Panc1 (cell line): ENCODE measurements around the gene IGSF9. TPM values are rescaled to one million over a fixed set of nuclear protein-coding genes. Genes with fewer than 3 reads are reported as not detected.

Experiments used
- ATAC-seq: fragments of 200-7000 bp; cut with Tn5 transposase; 2 replicates; pipeline ENCODE4 v1.9.1; 2020; ENCODE audit warnings: mild to moderate bottlenecking, moderate library complexity
- BruUV-seq: library from RNA; stranded (reverse); fragments of 400-500 nt; replicated peaks from 2 replicates; lab custom pipeline; 2021; lab: Mats Ljungman, UMichigan
- CTCF ChIA-PET: fragments of 300-600 bp; sonication (Branson Sonifier 250); formaldehyde crosslinking; loops from one replicate; lab custom pipeline; 2022; ENCODE audit warnings: antibody characterized with exemption; lab: Charles Lee
- POLR2A ChIA-PET: fragments of 300-600 bp; sonication (Branson Sonifier 250); formaldehyde crosslinking; loops from one replicate; lab custom pipeline; 2022; ENCODE audit warnings: antibody characterized with exemption; lab: Charles Lee
- DNase-seq: peaks from one replicate; pipeline ENCODE4 v3.0.0-alpha.2; 2010; ENCODE audit warnings: low read depth, low spot score
- H3K27ac ChIP-seq: 2 replicates; pipeline ENCODE4 v1.5.1; 2011; ENCODE audit warnings: mild to moderate bottlenecking, low read length, inconsistent platforms
- H3K27me3 ChIP-seq: fragments of 200-500 bp; sonication (Bioruptor generic); 2 replicates; pipeline ENCODE4 v1.6.0; 2014; ENCODE audit warnings: low read length, inconsistent platforms; ENCODE audit not compliant: control insufficient read depth, insufficient read depth
- H3K36me3 ChIP-seq: fragments of 200-500 bp; sonication (Bioruptor generic); 2 replicates; pipeline ENCODE4 v1.5.1; 2014; ENCODE audit warnings: inconsistent platforms, mild to moderate bottlenecking, low read length, moderate library complexity; ENCODE audit not compliant: control insufficient read depth, insufficient read depth
- H3K4me1 ChIP-seq: 2 replicates; pipeline ENCODE4 v1.5.1; 2011; ENCODE audit warnings: inconsistent platforms, mild to moderate bottlenecking, low read length, moderate library complexity; ENCODE audit not compliant: control insufficient read depth, insufficient read depth
- H3K4me3 ChIP-seq, 2 experiments: 2 replicates each; pipeline ENCODE4 v1.5.1; 2011 to 2012; ENCODE audit warnings: low read depth in 2 of 2, low read length in 2 of 2, mild to moderate bottlenecking in 2 of 2, inconsistent platforms in 1 of 2, moderate library complexity in 1 of 2
- H3K9me3 ChIP-seq: fragments of 200-500 bp; sonication (Bioruptor generic); 2 replicates; pipeline ENCODE4 v1.5.1; 2014; ENCODE audit warnings: low read depth, mild to moderate bottlenecking, inconsistent platforms, low read length, moderate library complexity; ENCODE audit not compliant: control insufficient read depth, insufficient read depth
- CTCF ChIP-seq: fragments of 450-650 bp; IDR thresholded peaks from 2 replicates; pipeline ENCODE4 v1.5.1; 2017; ENCODE audit warnings: mild to moderate bottlenecking
- POLR2AphosphoS5 ChIP-seq: IDR thresholded peaks from 2 replicates; pipeline ENCODE4 v1.6.1; 2012; ENCODE audit warnings: mild to moderate bottlenecking, low read depth, low read length, moderate library complexity
- SIN3A ChIP-seq: IDR thresholded peaks from 2 replicates; pipeline ENCODE4 v1.6.1; 2012; ENCODE audit warnings: low read depth, mild to moderate bottlenecking, low read length, moderate library complexity, borderline replicate concordance; ENCODE audit not compliant: insufficient read depth
- TCF7L2 ChIP-seq: IDR thresholded peaks from 2 replicates; pipeline ENCODE4 v1.6.1; 2011; ENCODE audit warnings: mild to moderate bottlenecking, low read depth, low read length, inconsistent platforms
- in situ Hi-C: cut with HindIII; loops from 2 replicates; pipeline ENCODE4 v1.10.0; 2016; ENCODE audit warnings: low sequenced_read_pairs, low pct_unique_long_range_greater_than_20kb
- intact Hi-C: fragments of 100-400 bp; cut with micrococcal nuclease; formaldehyde crosslinking; loops from one replicate; pipeline ENCODE4 v1.10.0; 2022; ENCODE audit not compliant: unreplicated experiment
- total RNA-seq: library from RNA; stranded (reverse); gene quantifications from one replicate; pipeline ENCODE4 v1.2.1, GENCODE V29; 2021; ENCODE audit not compliant: unreplicated experiment
- TF ChIP-seq, protein P1 (sequence below), 2 experiments: IDR thresholded peaks; 2 replicates each; pipeline ENCODE4 v1.6.1; 2011 to 2012; ENCODE audit warnings: low read depth in 2 of 2, control low read depth in 1 of 2, low read length in 1 of 2, mild to moderate bottlenecking in 1 of 2, moderate library complexity in 1 of 2; ENCODE audit not compliant: insufficient read depth in 1 of 2

Gene IGSF9
- total RNA-seq, 1 experiment from 2014 or later, result 0.51 TPM

GRCh38 chr1:159965263-159965662 lies 19.9 kb upstream of the IGSF9 start:
- H3K4me3 ChIP-seq, result no peak overlapping the region
- ChIA-PET POLR2A (interaction anchor here (0.5 kb wide), 1 partner anchor 241 kb away, joined by 8 read pairs; no protein-coding TSS in a partner anchor), CTCF (interaction anchor here (0.9 to 1.8 kb wide), 2 partner anchors 35 to 43 kb away, joined by 3 to 4 read pairs; no protein-coding TSS in a partner anchor)
- BruUV-seq, result no TSS peak
- H3K4me1 ChIP-seq, result no peaks in the 10 kb centered on the region
- TF ChIP-seq, protein P1, sequence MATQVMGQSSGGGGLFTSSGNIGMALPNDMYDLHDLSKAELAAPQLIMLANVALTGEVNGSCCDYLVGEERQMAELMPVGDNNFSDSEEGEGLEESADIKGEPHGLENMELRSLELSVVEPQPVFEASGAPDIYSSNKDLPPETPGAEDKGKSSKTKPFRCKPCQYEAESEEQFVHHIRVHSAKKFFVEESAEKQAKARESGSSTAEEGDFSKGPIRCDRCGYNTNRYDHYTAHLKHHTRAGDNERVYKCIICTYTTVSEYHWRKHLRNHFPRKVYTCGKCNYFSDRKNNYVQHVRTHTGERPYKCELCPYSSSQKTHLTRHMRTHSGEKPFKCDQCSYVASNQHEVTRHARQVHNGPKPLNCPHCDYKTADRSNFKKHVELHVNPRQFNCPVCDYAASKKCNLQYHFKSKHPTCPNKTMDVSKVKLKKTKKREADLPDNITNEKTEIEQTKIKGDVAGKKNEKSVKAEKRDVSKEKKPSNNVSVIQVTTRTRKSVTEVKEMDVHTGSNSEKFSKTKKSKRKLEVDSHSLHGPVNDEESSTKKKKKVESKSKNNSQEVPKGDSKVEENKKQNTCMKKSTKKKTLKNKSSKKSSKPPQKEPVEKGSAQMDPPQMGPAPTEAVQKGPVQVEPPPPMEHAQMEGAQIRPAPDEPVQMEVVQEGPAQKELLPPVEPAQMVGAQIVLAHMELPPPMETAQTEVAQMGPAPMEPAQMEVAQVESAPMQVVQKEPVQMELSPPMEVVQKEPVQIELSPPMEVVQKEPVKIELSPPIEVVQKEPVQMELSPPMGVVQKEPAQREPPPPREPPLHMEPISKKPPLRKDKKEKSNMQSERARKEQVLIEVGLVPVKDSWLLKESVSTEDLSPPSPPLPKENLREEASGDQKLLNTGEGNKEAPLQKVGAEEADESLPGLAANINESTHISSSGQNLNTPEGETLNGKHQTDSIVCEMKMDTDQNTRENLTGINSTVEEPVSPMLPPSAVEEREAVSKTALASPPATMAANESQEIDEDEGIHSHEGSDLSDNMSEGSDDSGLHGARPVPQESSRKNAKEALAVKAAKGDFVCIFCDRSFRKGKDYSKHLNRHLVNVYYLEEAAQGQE (IDR thresholded peaks at IDR 0.05; ENCODE audit: insufficient read depth in 1 of 2, low read depth in 2 of 2, low read length in 1 of 2), result no peak
- TF ChIP-seq TCF7L2 (no peak), CTCF (no peak), POLR2AphosphoS5 (no peak), SIN3A (no peak)
- DNase-seq, result no peak
- H3K27me3 ChIP-seq, result no peaks in the 10 kb centered on the region; the same call in 1 of the 2 replicates
- intact Hi-C loops, result no loop called here
- ATAC-seq, result no peak
- H3K9me3 ChIP-seq, result no peaks in the 10 kb centered on the region
- in situ Hi-C loops, result no loop called here
- H3K27ac ChIP-seq, result no peak overlapping the region
- H3K36me3 ChIP-seq, result no peaks in the 10 kb centered on the region

DNA sequence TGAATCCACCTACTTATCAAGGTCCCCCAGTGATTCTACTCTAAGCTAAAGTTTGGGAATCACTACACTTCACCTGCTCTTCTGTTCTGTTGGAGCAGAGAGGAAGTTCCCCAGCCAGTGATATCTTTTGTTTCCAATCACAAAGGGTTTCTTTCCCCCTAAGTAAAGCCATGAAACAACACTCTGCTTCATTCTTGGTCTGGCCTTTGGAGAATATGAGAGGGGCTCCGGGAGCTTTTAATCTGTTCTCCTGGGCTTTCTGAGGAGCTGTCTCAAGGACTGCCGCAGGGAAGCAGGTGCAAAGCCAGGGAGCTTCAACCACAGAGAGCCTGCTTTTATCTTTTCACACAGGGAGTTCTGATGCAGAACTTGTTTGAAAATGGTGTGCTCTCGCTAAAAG lies 18.7 kb upstream of the IGSF9 start:
- DNase-seq (no peak), ATAC-seq (no peak)
- ChIA-PET CTCF (interaction anchor here (1.8 kb wide), 1 partner anchor 44 kb away, joined by 4 read pairs; no protein-coding TSS in a partner anchor), POLR2A (no interaction called here)
- no peak overlapping the region for H3K27ac ChIP-seq
- no peaks in the 10 kb centered on the region for H3K9me3 ChIP-seq
- TF ChIP-seq CTCF (no peak), SIN3A (no peak)
- TF ChIP-seq, protein P1 (IDR thresholded peaks at IDR 0.05; ENCODE audit: insufficient read depth in 1 of 2, low read depth in 2 of 2, low read length in 1 of 2), result no peak
- H3K4me3 ChIP-seq, result no peak overlapping the region
- H3K36me3 ChIP-seq, result no peaks in the 10 kb centered on the region
- no TSS peak for BruUV-seq
- no peaks in the 10 kb centered on the region for H3K4me1 ChIP-seq
- intact Hi-C loops, result no loop called here
- no peaks in the 10 kb centered on the region; the same call in 1 of the 2 replicates for H3K27me3 ChIP-seq
- in situ Hi-C loops, result no loop called here
